Spleen (tissue), 7 donors: ENCODE measurements around the gene LRRC18.
A peak's percentile ranks its signal among the peaks of the same experiment; 100 is the strongest.

ENCODE experiments used
- CTCF ChIP-seq, 11 experiments: fragments of 200-600 bp in 7 of 11; fragments of 450-650 bp in 4 of 11; sonication (generic) in 4 of 11; IDR thresholded peaks in 8 of 11; conservative IDR thresholded peaks in 3 of 11; 1 replicate in 7 of 11; 2 replicates in 4 of 11; pipeline versions ENCODE4 v1.4.0 to v1.8.0; 2016 to 2021; ENCODE audit warnings: antibody characterized with exemption in 11 of 11, inconsistent platforms in 4 of 11, mild to moderate bottlenecking in 1 of 11
- POLR2A ChIP-seq, 3 donors: fragments of 450-650 bp; IDR thresholded peaks; one replicate each; pipeline ENCODE4 v1.5.1; 2017; ENCODE audit warnings: antibody characterized with exemption in 3 of 3, mild to moderate bottlenecking in 1 of 3
- POLR2AphosphoS5 ChIP-seq, 3 donors: sonication (generic); formaldehyde crosslinking; IDR thresholded peaks; one replicate each; pipeline ENCODE4 v1.5.1; 2017; ENCODE audit warnings: antibody characterized with exemption in 3 of 3
- donor health status: DM: no; HTN: no; CAD: no; lungs with moderate emphysema.
- donor health status: DM: no; HTN: no; CAD: no.
- donor health status: DM: no; HTN: no; CAD: no.

DNA sequence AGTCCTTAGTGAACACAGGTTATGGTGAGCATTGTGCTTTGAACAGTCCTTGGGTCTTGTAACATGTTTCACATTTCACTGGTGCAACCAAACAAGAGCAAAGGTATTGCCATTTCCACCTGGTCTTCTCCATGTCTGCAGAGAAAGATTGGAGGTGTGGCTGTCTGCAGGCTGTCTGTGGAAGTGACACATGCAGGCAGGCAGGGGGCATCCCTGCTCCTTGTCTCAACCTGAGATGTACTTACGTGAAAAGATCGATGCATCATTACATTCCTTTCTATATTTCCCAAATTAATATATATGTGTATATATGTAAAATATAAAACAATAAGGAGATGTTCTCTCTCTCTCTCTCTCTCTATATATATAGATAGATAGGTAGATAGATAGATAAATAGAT lies 54.3 kb downstream of the LRRC18 start:
- TF ChIP-seq POLR2A (IDR thresholded peaks at IDR 0.05) (no peak), CTCF (IDR thresholded peaks at IDR 0.05 in 8 of 11, conservative IDR thresholded peaks at IDR 0.05 in 3 of 11) (peak in 1 of 11 experiments; percentile 13), POLR2AphosphoS5 (IDR thresholded peaks at IDR 0.05) (no peak)
